ENCODE results near the gene POLR3GL. TPM values are rescaled to one million over a fixed set of nuclear protein-coding genes. Genes with fewer than 3 reads are reported as not detected.
"Not testable (repeated sequence)": the region's sequence is repeated elsewhere in the genome, so short reads cannot be mapped to it uniquely, and the experiment has no call there.

The POLR3GL gene
- total RNA-seq, 1 donor: 15.1 TPM

DNA sequence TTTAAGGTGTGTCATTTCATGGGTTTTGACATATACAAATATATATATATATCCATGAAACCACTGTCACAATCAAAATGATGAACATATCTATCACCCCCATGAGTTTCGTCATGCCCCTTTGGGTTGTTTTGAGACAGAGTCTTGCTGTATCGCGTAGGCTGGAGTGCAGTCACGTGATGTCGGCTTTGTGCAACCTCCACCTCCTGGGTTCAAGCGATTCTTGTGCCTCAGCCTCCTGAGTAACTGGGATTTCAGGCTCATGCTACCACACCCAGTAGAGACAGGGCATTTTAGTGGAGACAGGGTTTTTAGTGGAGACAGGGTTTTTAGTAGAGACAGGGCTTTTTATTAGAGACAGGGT is 49.1 kb downstream of the POLR3GL start:
- no peak for DNase-seq (ENCODE audit: low read depth in 2 of 3, low spot score in 2 of 3)

DNA sequence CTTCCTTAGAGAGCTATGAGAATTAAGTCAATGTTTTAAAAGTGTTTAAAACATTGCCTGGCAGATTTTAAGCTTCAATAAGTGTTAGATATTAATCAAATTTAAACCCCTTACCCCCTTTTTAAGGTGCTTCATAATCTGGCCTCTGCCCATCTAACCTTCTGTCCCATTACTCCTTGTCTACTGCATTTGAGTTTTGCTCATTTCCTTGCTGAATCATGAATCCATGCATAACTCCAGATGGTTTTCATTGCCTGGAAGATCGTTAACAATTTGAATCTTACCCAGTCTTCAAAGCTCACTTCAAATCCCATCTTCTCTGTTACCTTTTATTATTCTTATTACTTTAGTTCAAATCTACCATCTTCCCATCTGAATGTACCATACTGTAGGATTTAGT is 52.4 kb downstream of the POLR3GL start:
- DNase-seq (ENCODE audit: low read depth in 2 of 3, low spot score in 2 of 3): no peak

DNA sequence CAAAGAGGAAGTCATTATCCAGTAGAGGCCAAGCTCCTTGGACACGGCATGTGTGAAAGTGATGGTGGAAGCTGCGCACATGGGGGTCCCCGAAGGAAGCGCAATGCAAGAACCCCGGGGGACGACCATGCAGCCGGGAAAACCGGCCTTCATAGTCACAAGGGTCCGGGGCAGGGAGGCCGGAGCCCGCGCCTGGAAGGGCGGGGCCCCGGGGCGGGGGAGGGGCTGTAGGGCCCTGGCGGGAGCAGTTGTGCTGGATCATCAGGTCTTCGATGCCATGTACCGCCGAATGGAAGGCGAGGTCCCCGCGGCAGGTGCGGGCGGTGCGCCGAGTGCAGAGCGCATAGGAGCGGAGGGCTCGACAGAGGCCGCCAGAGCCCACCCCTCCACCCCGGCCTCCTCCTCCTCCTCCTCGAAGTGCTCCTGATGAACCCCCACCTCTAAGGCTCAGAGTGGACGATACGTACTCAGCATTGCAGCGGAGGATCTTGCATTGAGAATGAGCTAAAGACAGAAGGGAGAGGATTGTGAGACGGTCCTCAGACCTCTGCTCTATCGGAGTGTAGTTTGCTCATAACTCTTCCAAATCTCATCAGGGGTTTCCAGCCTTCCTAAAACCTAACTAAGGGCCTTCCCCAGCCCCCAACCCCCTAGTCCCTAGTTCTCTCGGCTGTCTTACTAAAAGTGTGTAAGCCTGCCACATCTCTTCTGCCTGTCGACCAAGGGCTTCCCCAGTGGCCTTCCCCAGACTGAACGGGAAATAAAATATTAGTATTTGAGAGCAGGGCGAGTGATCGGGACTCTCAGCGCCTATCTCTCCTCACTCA is 55.0 kb downstream of the POLR3GL start:
- no peak for DNase-seq (ENCODE audit: low read depth in 2 of 3, low spot score in 2 of 3)

DNA sequence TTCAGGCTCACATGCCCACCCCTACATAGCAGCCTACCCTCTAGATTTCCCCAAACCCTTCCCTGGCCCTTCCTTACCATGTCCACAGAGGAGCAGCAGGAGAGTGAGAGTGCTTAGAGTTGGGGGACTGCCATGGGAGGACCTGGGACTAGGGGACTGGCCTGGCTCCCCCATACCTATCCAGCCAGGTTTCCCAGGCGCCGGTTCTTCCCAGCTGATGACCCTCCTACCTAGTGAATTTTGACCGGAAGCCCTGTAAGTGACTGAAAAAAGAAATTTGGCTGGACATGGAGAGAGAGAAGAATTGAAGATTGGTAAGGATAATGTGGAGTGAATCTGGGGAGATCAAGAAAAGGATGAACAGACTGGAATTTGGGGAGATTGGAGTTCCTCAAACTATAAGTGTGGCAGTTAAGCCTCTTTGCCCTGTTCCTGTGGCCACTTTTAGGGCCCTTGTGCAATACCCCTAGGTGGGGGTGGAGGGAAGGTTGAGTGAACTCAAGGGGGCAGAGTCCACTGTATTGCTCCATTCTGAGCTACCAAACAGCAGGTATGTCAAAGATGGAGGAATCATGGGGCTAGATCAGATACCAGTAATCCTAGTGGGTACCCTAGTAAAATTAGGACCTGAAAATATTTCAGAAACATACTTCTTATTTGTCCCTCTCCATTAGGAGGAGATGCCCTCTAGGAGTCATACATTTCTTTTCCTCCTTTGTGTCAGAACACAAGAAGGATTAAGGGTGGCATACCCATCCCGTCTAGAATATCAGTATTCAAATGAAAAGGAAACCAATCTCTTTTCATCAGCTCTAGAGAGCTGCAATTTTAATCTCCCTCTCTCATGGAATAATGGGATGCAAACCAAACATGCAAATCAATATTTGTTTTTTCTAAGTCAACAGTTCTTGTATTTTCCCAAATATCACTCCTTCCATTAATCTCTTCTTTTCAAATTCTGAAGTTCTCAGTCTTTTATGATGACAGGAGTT is 55.9 kb downstream of the POLR3GL start:
- no peak for DNase-seq (ENCODE audit: low read depth in 2 of 3, low spot score in 2 of 3)

DNA sequence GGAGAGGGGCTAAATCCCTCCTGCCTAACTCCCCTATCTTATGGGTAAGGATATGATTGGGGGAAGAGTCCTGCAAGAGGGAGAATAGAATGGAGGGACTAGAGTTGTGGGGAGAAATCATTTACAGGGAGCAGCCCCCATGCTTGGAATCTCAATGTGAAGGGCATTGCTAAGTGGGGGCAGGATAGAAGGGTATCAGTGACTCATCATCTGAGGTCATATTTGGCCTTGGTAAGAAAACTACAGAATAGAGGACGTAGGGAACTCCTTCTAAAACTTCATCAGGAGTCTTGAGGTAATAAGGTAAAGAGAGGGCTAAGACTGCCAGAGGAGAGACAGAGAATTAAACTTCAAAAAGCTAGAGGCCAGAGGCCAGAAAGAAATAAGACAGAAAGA is 56.6 kb downstream of the POLR3GL start:
- DNase-seq (ENCODE audit: low read depth in 2 of 3, low spot score in 2 of 3): no peak

DNA sequence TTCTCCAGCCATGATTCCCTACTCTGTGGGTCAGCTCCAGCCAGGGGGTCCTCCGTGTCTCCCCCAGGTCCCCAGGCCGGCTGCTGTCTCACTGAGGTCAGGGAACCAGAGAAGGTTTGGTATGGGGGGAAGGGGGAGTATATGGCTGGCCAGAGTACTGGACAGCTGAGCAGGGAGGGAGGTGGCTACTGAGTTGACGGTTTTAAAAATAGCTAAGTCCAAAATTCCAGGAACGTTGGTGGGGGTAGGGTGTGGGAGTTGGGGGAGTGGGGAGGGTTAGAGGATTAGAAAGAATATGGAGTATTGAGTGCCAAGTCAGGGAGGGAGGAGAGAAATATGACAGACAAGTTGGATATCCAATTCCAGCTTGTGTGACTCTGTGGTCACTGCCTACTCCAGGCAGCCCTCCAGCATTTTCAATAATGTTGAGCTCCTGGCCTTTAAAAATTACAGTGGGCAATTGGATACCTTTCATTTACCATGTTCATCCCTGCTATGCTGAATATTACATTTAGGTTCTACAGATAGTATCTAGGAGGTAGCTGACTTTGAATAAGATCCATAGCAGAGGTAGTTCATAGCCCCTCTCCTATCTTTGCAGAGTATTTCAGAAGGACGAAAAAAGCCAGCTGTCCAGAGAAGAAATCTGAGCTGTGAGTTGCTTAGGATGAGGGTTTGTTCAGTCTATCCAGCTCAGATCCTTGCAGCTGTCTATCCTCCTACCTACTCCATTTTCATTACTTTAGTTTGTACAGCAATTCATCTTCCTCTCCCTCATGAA is 57.3 kb downstream of the POLR3GL start, which contains the start of gene HJV:
Gene HJV, minus strand, starts transcription at position 114 of the 781 bp plus-strand sequence. CDS start 1,504 bp downstream, outside the sequence.
- no peak for DNase-seq (ENCODE audit: low read depth in 2 of 3, low spot score in 2 of 3)

DNA sequence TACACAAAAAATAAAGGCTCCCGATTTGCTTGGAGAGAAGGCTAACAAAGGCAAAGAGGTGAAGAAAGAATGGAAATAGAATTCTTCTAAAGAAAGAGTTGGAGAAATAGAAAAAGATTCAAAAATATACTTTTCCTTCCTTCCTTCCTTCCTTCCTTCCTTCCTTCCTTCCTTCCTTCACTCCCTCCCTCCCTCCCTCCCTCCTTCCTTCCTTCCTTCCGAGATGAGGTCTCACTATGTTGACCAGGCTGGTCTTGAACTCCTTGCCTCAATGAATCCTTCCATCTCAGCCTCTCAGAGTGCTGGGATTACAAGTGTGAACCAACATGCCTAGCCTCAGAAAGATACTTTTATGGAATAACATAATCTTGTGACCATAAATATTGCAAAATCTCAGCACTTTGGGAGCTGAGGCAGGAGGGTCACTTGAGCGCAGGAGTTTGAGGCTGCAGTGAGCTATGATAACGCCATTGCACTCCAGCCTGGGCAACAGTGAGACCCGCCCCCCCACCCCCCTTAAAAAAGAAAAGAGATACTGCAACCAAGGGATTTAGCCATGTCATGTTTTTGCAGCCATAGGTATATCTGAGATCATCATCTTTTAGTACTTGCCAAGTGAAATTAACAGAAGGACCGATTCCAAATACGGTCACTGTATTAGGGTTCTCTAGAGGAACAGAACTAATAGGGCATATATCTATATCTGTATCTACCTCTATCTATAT is 58.1 kb downstream of the POLR3GL start:
- DNase-seq (ENCODE audit: low read depth in 2 of 3, low spot score in 2 of 3): no peak

DNA sequence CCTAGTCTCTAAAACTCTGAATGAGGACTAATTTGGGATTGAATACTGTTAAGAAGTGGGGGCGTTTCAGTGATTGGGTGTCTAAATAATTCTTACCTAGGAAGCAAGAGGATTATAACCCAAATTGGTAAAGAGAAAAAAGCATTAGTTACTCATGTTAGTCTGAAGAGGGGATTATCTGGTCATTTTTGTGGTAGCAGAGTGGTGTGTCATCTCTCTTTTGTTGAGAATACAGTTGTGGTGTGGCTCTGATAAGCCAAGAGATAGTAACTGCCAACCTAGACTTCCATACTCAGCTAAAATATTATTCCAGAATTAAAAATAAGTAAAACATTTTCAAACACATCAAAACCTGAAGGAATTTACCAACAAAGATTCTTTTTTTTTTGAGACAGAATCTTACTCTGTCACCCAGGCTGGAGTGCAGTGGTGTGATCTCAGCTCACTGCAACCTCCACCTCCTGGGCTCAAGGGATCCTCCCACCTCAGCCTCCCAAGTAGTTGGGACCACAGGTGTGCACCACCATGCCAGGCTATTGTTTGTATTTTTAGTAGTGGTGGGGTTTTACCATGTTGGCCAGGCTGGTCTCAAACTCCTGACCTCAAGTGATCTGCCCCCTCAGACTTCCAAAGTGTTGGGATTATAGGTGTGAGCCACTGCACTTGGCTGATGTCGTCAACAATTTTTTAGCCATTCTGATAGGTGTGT is 61.5 kb downstream of the POLR3GL start:
- not testable (repeated sequence) for DNase-seq (ENCODE audit: low read depth in 2 of 3, low spot score in 2 of 3)

DNA sequence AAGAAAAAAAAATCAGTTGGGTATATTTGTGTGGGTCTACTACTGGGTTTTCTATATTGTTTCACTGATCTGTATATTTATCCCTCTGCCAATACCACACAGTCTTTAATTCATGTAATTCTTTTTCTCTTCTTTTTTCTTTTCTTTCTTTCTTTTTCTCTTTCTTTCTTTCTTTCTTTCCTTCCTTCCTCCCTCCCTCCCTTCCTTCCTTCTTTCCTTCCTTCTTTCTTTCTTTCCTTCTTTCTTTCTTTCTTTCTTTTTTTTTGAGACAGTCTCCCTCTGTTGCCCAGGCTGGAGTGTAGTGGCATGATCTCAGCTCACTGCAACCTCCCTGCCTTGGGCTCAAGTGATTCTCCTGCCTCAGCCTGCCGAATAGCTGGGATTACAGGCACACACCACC is 62.2 kb downstream of the POLR3GL start:
- not testable (repeated sequence) for DNase-seq (ENCODE audit: low read depth in 2 of 3, low spot score in 2 of 3)

Other genes starting within 250 kb of the POLR3GL start
- gene CD160, start 245.2 kb upstream of the POLR3GL start, total RNA-seq: not detected
- gene RNF115, start 140.6 kb upstream of the POLR3GL start, total RNA-seq: 9.2 TPM
- gene POLR3C, start 140.5 kb upstream of the POLR3GL start, total RNA-seq: 46.0 TPM
- 12.7 TPM for gene NUDT17, start 119.1 kb upstream of the POLR3GL start, total RNA-seq
- gene PIAS3, start 105.6 kb upstream of the POLR3GL start, total RNA-seq: 15.6 TPM
- gene ANKRD35, start 78.8 kb upstream of the POLR3GL start, total RNA-seq: 0.27 TPM
- under 0.01 TPM for gene ITGA10, start 54.6 kb upstream of the POLR3GL start, total RNA-seq
- 21.5 TPM for gene PEX11B, start 46.0 kb upstream of the POLR3GL start, total RNA-seq
- gene RBM8A, start 37.2 kb upstream of the POLR3GL start, total RNA-seq: 66.2 TPM
- 17.8 TPM for gene LIX1L, start 6.7 kb upstream of the POLR3GL start, total RNA-seq
- 0.27 TPM for gene ANKRD34A, start 115 bp upstream of the POLR3GL start, total RNA-seq
- 485 TPM for gene TXNIP, start 31.9 kb downstream of the POLR3GL start, total RNA-seq
- gene HJV, start 57.0 kb downstream of the POLR3GL start, total RNA-seq: not detected
- 1.6 TPM for gene NBPF10, start 180.1 kb downstream of the POLR3GL start, total RNA-seq